Stomach (tissue), 9 donors: ENCODE data around the gene INPP5K. TPM values are rescaled to one million over a fixed set of nuclear protein-coding genes. Genes with fewer than 3 reads are reported as not detected.

ENCODE experiments used
- DNase-seq, 2 donors: peaks; one replicate each; pipeline versions ENCODE4 v3.0.0 to v3.0.0-alpha.2; 2013 to 2019
- H3K27ac ChIP-seq, 5 donors: fragments of 200-600 bp in 4 of 5; sonication (generic) in 4 of 5; one replicate each; pipeline ENCODE4 v1.5.1; 2013 to 2019; ENCODE audit warnings: mild to moderate bottlenecking in 1 of 5, moderate library complexity in 1 of 5
- H3K27me3 ChIP-seq, 3 donors: fragments of 200-600 bp; sonication (generic); one replicate each; pipeline ENCODE4 v1.5.1; 2017 to 2019; ENCODE audit warnings: mixed run types in 1 of 3
- H3K36me3 ChIP-seq, 4 donors: fragments of 200-600 bp; sonication (generic); 1 replicate in 3 of 4; 2 replicates in 1 of 4; pipeline ENCODE4 v1.5.1; 2016 to 2019
- H3K4me1 ChIP-seq, 4 donors: fragments of 200-600 bp; sonication (generic); one replicate each; pipeline ENCODE4 v1.5.1; 2016 to 2019
- H3K4me3 ChIP-seq, 4 donors: fragments of 200-600 bp; sonication (generic) in 3 of 4; one replicate each; pipeline ENCODE4 v1.5.1; 2016 to 2019; ENCODE audit warnings: mild to moderate bottlenecking in 1 of 4
- H3K9me3 ChIP-seq, 4 donors: fragments of 200-600 bp; sonication (generic); one replicate each; pipeline ENCODE4 v1.5.1; 2016 to 2019
- EP300 ChIP-seq: sonication (generic); formaldehyde crosslinking; IDR thresholded peaks from one replicate; pipeline ENCODE4 v1.6.1; 2017; ENCODE audit warnings: antibody characterized with exemption
- POLR2A ChIP-seq, 4 donors: fragments of 450-650 bp; IDR thresholded peaks; one replicate each; pipeline ENCODE4 v1.6.1; 2016; ENCODE audit warnings: antibody characterized with exemption in 4 of 4, control low read depth in 2 of 4, mild to moderate bottlenecking in 1 of 4, moderate library complexity in 1 of 4
- POLR2AphosphoS5 ChIP-seq, 3 donors: sonication (generic); formaldehyde crosslinking; IDR thresholded peaks; one replicate each; pipeline ENCODE4 v1.6.1; 2016; ENCODE audit warnings: antibody characterized with exemption in 3 of 3
- WGBS, 5 donors: extraction: QIAGEN DNeasy Blood & Tissue Kit in 3 of 5; methylation state at CpG; one replicate each; pipeline versions ENCODE4 v1.1.5 to v1.1.7; 2013 to 2018; 5-methylcytosine and 5-hydroxymethylcytosine counted together
- intact Hi-C: fragments of 100-400 bp; cut with DNase I; formaldehyde crosslinking; loops from one replicate; pipeline ENCODE4 v1.15.1; 2023; ENCODE audit warnings: low total_unique reads
- polyA plus RNA-seq, 3 donors: library from polyadenylated mRNA; stranded (reverse); fragments of 200-250 nt; gene quantifications; one replicate each; pipeline ENCODE4 v1.2.3, GENCODE V29; 2013
- total RNA-seq, 5 donors: library from RNA; depleted of rRNA; stranded (reverse); fragments of >200 nt; gene quantifications; one replicate each; pipeline versions ENCODE4 v1.1.0 to v1.2.3, GENCODE V29; 2014 to 2016
- TF ChIP-seq, protein P1 (sequence below), 7 experiments: fragments of 450-650 bp in 4 of 7; fragments of 200-600 bp in 3 of 7; sonication (generic) in 3 of 7; IDR thresholded peaks; one replicate each; pipeline ENCODE4 v1.5.1; 2016 to 2019; ENCODE audit warnings: antibody characterized with exemption in 7 of 7, control low read depth in 2 of 7, mild to moderate bottlenecking in 1 of 7
- donor health status: healthy with polysubstance abuse.
- donor health status: Bipolar disorder and iron deficiency.
- donor health status: healthy.

Gene INPP5K
- total and polyA plus RNA-seq, 8 donors: 22.9 to 97.6 (median 47.6) TPM

DNA sequence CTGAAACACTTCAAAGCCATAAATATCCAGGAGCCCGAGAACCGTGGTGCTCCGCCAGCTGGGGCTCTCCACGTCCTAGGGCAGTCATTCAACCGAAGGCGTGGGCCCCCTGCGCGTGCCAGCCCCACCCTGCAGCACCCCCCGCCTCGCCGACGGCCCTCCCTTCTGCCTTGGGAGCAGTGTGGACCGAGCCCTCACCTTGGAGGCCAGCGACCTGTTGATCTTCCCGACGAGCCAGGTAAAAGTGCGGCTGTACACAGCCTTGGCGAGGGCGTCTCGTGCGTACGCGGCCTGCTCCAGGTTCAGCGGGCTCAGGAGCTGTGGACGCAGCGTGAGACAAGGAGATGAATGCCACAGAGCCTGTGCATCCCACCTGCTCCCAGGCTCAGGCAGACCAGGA lies 38.0 kb downstream of the INPP5K start:
- Histone ChIP-seq H3K27ac (no peak overlapping the region), H3K4me3 (no peak overlapping the region), H3K36me3 (peaks cover 76 to 98% (median 98%) of the 10 kb centered on the region in 4 donors), H3K27me3 (no peaks in the 10 kb centered on the region), H3K4me1 (peaks cover 6 to 48% (median 26%) of the 10 kb centered on the region in 4 donors), H3K9me3 (no peaks in the 10 kb centered on the region)
- TF ChIP-seq EP300: no peak
- TF ChIP-seq, protein P1, sequence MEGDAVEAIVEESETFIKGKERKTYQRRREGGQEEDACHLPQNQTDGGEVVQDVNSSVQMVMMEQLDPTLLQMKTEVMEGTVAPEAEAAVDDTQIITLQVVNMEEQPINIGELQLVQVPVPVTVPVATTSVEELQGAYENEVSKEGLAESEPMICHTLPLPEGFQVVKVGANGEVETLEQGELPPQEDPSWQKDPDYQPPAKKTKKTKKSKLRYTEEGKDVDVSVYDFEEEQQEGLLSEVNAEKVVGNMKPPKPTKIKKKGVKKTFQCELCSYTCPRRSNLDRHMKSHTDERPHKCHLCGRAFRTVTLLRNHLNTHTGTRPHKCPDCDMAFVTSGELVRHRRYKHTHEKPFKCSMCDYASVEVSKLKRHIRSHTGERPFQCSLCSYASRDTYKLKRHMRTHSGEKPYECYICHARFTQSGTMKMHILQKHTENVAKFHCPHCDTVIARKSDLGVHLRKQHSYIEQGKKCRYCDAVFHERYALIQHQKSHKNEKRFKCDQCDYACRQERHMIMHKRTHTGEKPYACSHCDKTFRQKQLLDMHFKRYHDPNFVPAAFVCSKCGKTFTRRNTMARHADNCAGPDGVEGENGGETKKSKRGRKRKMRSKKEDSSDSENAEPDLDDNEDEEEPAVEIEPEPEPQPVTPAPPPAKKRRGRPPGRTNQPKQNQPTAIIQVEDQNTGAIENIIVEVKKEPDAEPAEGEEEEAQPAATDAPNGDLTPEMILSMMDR (IDR thresholded peaks at IDR 0.05): no peak
- no peak for TF ChIP-seq POLR2A (IDR thresholded peaks at IDR 0.05)
- no peak for TF ChIP-seq POLR2AphosphoS5 (IDR thresholded peaks at IDR 0.05)
- intact Hi-C loops: no loop called here
- WGBS, 5 donors: 81 to 91% (median 86%) methylated on average over 8 to 26 of the region's 26 CpGs
- DNase-seq: no peak

DNA sequence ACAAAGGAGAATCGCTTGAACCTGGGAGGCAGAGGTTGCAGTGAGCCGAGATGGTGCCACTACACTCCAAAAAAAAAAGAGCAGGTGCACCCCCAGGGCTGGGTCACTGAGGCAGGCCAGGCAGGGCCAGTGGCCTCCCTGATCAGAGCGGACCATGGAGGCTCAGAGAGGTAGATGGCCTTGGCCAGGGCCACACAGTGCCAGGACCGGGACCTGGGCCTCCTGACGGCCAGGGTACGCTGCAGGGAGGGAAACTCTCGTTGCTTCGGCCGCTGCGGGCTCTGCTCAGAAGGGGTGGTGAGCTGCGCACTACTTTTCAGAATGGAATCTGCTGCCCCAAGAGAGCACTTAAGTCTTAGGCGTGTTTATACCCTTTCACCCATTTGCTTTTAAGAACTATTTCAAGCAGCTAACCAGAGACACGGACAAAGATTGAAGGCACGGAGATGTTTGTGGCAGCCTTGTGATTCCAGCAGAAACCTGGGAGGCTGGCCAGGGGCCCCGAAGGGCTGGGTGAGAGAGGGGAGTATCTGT lies 41.0 kb downstream of the INPP5K start:
- H3K27ac ChIP-seq: peak overlapping the region in 3 of 5 donors; percentile 14 to 59 (median 39)
- no peak for DNase-seq
- H3K4me1 ChIP-seq: peaks cover 0 to 31% (median 7%) of the 10 kb centered on the region in 4 donors
- H3K27me3 ChIP-seq: no peaks in the 10 kb centered on the region
- intact Hi-C loops: no loop called here
- H3K4me3 ChIP-seq: no peak overlapping the region
- H3K36me3 ChIP-seq: peaks cover 76 to 100% (median 100%) of the 10 kb centered on the region in 4 donors
- no peaks in the 10 kb centered on the region for H3K9me3 ChIP-seq
- TF ChIP-seq EP300: no peak
- TF ChIP-seq POLR2A (IDR thresholded peaks at IDR 0.05): no peak
- no peak for TF ChIP-seq POLR2AphosphoS5 (IDR thresholded peaks at IDR 0.05)
- TF ChIP-seq, protein P1 (IDR thresholded peaks at IDR 0.05): no peak
- 76 to 91% (median 86%) methylated on average over 10 to 15 of the region's 15 CpGs for WGBS, 5 donors

DNA sequence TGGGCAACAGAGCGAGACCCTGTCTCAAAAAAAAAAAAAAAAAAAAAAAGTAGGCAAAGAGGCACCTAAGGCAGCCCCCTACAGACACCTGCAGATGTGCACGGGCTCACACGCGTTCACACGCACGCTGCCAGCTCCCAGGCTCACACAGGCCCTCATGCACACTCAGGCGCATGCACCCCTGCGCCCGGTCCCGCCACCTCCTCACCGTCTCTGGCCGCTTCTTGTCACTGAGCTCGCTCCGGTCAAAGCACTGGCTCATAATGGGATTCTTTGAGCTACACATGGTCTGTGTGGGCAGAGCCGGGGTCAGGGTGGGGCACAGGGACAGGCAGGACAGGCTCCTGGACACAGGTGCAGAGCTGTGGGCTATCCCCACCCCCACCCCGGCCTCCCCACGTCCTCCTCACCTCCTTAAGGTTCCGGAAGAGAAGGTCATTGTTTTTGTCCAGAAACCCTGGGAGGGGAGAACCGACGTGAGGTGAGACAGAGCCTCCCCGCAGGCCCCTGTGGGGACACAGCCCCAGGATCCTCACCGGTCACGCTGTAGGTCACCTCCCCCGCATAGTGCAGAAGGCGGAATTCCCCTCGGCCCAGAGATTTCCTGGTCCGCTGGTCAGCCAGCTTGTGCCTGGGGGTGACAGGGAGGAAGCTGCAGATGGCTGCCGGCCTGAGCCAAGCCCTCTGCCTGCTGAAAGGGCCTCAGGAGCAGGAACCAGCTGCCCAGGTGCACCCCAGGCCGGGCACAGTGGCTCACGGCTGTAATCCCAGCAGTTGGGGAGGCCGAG lies 41.8 kb downstream of the INPP5K start:
- TF ChIP-seq EP300 (no peak), POLR2A (IDR thresholded peaks at IDR 0.05) (no peak), POLR2AphosphoS5 (IDR thresholded peaks at IDR 0.05) (no peak)
- TF ChIP-seq, protein P1 (IDR thresholded peaks at IDR 0.05): no peak
- Histone ChIP-seq H3K27ac (peak overlapping the region in 3 of 5 donors; percentile 14 to 59 (median 39)), H3K27me3 (no peaks in the 10 kb centered on the region), H3K36me3 (peaks cover 81 to 100% (median 100%) of the 10 kb centered on the region in 4 donors), H3K4me1 (peaks cover 0 to 34% (median 6%) of the 10 kb centered on the region in 4 donors), H3K4me3 (no peak overlapping the region), H3K9me3 (no peaks in the 10 kb centered on the region)
- DNase-seq: no peak
- WGBS, 5 donors: 81 to 87% (median 82%) methylated on average over 22 to 31 of the region's 31 CpGs
- intact Hi-C loops: no loop called here

DNA sequence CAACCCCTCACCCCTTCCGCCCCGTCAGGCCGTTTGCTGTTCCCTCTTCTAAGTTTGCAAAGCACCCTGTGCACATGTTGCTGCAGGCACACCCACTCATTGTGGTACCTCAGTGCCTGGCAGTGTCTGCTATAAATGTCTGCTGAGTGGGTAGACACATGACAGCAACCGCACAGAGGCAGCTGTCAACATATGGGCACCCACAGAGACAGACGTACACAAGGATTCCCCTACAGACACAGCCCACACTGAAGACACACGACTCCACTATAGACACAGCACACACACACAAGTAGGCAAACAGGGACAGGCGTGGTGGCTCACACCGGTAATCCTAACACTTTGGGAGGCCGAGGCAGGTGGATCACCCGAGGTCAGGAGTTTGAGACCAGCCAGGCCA lies 42.6 kb downstream of the INPP5K start:
- Histone ChIP-seq H3K36me3 (peaks cover 80 to 100% (median 100%) of the 10 kb centered on the region in 4 donors), H3K27ac (peak overlapping the region in 1 of 5 donors; percentile 7), H3K4me1 (peaks cover 0 to 34% (median 8%) of the 10 kb centered on the region in 4 donors), H3K27me3 (no peaks in the 10 kb centered on the region), H3K9me3 (no peaks in the 10 kb centered on the region), H3K4me3 (no peak overlapping the region)
- DNase-seq: no peak
- no peak for TF ChIP-seq EP300
- no peak for TF ChIP-seq POLR2AphosphoS5 (IDR thresholded peaks at IDR 0.05)
- TF ChIP-seq, protein P1 (IDR thresholded peaks at IDR 0.05): no peak
- TF ChIP-seq POLR2A (IDR thresholded peaks at IDR 0.05): no peak
- 77 to 87% (median 80%) methylated on average over 8 to 10 of the region's 10 CpGs for WGBS, 5 donors
- intact Hi-C loops: no loop called here
